Keratinocyte (primary cell): ENCODE results near the gene ERGIC1. TPM values are rescaled to one million over a fixed set of nuclear protein-coding genes. Genes with fewer than 3 reads are reported as not detected.

Experiments
- DNase-seq: peaks from one replicate; pipeline ENCODE4 v3.0.0-alpha.2; 2011; ENCODE audit warnings: low read depth, missing footprints, low spot score
- FAIRE-seq: peaks from 2 replicates; lab custom pipeline; 2011; peaks lifted over from hg19 to GRCh38; lab: Jason Lieb, UNC
- H2AFZ ChIP-seq: 2 replicates; pipeline ENCODE4 v1.6.0; 2012; ENCODE audit warnings: low read length, control low read depth, inconsistent platforms; ENCODE audit not compliant: control insufficient read depth
- H3K27ac ChIP-seq: 2 replicates; pipeline ENCODE4 v1.5.1; 2011; ENCODE audit warnings: low read length; ENCODE audit not compliant: control insufficient read depth, insufficient read depth
- H3K27me3 ChIP-seq: 3 replicates; pipeline ENCODE4 v1.6.0; 2011; ENCODE audit warnings: low read length; ENCODE audit not compliant: control insufficient read depth, insufficient read depth; ENCODE audit errors: extremely low read depth
- H3K36me3 ChIP-seq, 2 experiments: 2 replicates in 1 of 2; 3 replicates in 1 of 2; pipeline ENCODE4 v1.5.1; 2011; ENCODE audit warnings: low read length in 2 of 2, mild to moderate bottlenecking in 1 of 2; ENCODE audit not compliant: control insufficient read depth in 2 of 2, insufficient read depth in 2 of 2; ENCODE audit errors: extremely low read depth in 1 of 2
- H3K4me1 ChIP-seq: 3 replicates; pipeline ENCODE4 v1.5.1; 2011; ENCODE audit warnings: low read length; ENCODE audit not compliant: control insufficient read depth, insufficient read depth; ENCODE audit errors: extremely low read depth
- H3K4me2 ChIP-seq: 3 replicates; pipeline ENCODE4 v1.6.0; 2011; ENCODE audit warnings: low read depth, low read length; ENCODE audit not compliant: control insufficient read depth, insufficient read depth; ENCODE audit errors: extremely low read depth
- H3K4me3 ChIP-seq, 3 experiments: fragments of 200-600 bp in 1 of 3; sonication (generic) in 1 of 3; 2 replicates in 2 of 3; 3 replicates in 1 of 3; pipeline ENCODE4 v1.5.1; 2011 to 2016; ENCODE audit warnings: low read length in 3 of 3, mild to moderate bottlenecking in 3 of 3, control low read depth in 2 of 3, inconsistent platforms in 1 of 3, low read depth in 1 of 3, mixed read lengths in 1 of 3, mixed run types in 1 of 3, moderate library complexity in 1 of 3; ENCODE audit not compliant: control insufficient read depth in 2 of 3, insufficient read depth in 2 of 3; ENCODE audit errors: extremely low read depth in 1 of 3
- H3K79me2 ChIP-seq: 2 replicates; pipeline ENCODE4 v1.6.0; 2012; ENCODE audit warnings: low read length; ENCODE audit not compliant: control insufficient read depth, insufficient read depth
- H3K9ac ChIP-seq: 3 replicates; pipeline ENCODE4 v1.6.0; 2011; ENCODE audit warnings: low read length; ENCODE audit not compliant: control insufficient read depth, insufficient read depth; ENCODE audit errors: extremely low read depth
- H3K9me1 ChIP-seq: 3 replicates; pipeline ENCODE4 v1.6.0; 2011; ENCODE audit warnings: low read length; ENCODE audit not compliant: control insufficient read depth, insufficient read depth; ENCODE audit errors: extremely low read depth
- H3K9me3 ChIP-seq: 2 replicates; pipeline ENCODE4 v1.5.1; 2012; ENCODE audit warnings: low read depth, low read length; ENCODE audit not compliant: control insufficient read depth
- H4K20me1 ChIP-seq: 3 replicates; pipeline ENCODE4 v1.6.0; 2011; ENCODE audit warnings: low read length; ENCODE audit not compliant: control insufficient read depth, insufficient read depth; ENCODE audit errors: extremely low read depth
- CTCF ChIP-seq, 3 experiments: IDR thresholded peaks in 1 of 3; conservative IDR thresholded peaks in 1 of 3; optimal IDR thresholded peaks in 1 of 3; 2 replicates in 2 of 3; 3 replicates in 1 of 3; pipeline versions ENCODE3 to v1.5.1; 2011; ENCODE audit warnings: low read length in 3 of 3, mild to moderate bottlenecking in 3 of 3, moderate library complexity in 2 of 3, control low read depth in 1 of 3, inconsistent platforms in 1 of 3; ENCODE audit not compliant: insufficient read depth in 2 of 3; ENCODE audit errors: extremely low read depth in 1 of 3
- EZH2 ChIP-seq: IDR thresholded peaks from one replicate; pipeline ENCODE4 v1.6.1; 2012; ENCODE audit warnings: inconsistent platforms, mild to moderate bottlenecking, low read length, moderate library complexity
- dilution Hi-C: fragments of 300-500 bp; cut with MboI; formaldehyde crosslinking; loops from one replicate; pipeline ENCODE4 v1.7.0; 2020; ENCODE audit warnings: low sequenced_read_pairs; ENCODE audit not compliant: extremely low pct_ligation_motif_present
- polyA plus RNA-seq, 5 experiments: library from polyadenylated mRNA; depleted of rRNA in 3 of 5; stranded (reverse) in 3 of 5; stranded (forward) in 1 of 5; unstranded in 1 of 5; fragments of >200 nt; gene quantifications; 1 replicate in 1 of 5; 2 replicates in 3 of 5; 3 replicates in 1 of 5; pipeline versions ENCODE4 v1.2.1 to v1.2.3, GENCODE V29; 2011 to 2012; ENCODE audit warnings: missing spikeins in 2 of 5, low read depth in 1 of 5, low replicate concordance in 1 of 5

ERGIC1 gene
- polyA plus RNA-seq, 1 donor (not counting 4 experiments of a cell fraction or from before 2014, with no cell fraction given): 93.4 TPM

GRCh38 chr5:172981931-172982330 is 147.9 kb downstream of the ERGIC1 start:
- dilution Hi-C loops: no loop called here
- Histone ChIP-seq H3K9me1 (no peaks in the 10 kb centered on the region), H3K4me2 (no peak overlapping the region), H3K9ac (no peak overlapping the region), H2AFZ (no peak overlapping the region), H3K27me3 (no peaks in the 10 kb centered on the region), H3K4me1 (peaks cover 7% of the 10 kb centered on the region), H3K9me3 (no peaks in the 10 kb centered on the region), H3K27ac (no peak overlapping the region), H3K36me3 (peaks cover 0 to 2% of the 10 kb centered on the region in 2 experiments), H3K79me2 (peaks cover 25% of the 10 kb centered on the region), H3K4me3 (no peak overlapping the region), H4K20me1 (no peaks in the 10 kb centered on the region)
- no peak for FAIRE-seq
- no peak for TF ChIP-seq EZH2
- TF ChIP-seq CTCF (optimal IDR thresholded peaks at IDR 0.05 in 1 of 3, IDR thresholded peaks at IDR 0.05 in 1 of 3, conservative IDR thresholded peaks at IDR 0.05 in 1 of 3; ENCODE audit: extremely low read depth in 1 of 3, insufficient read depth in 2 of 3, low read length in 3 of 3): no peak
- DNase-seq: no peak

GRCh38 chr5:172983542-172984243 is 149.6 kb downstream of the ERGIC1 start, which contains the start of gene ATP6V0E1:
ATP6V0E1 (plus strand) TSS chr5:172983771; CDS start chr5:172983861, 90 bp downstream.
- dilution Hi-C loops: no loop called here
- FAIRE-seq: no peak

More at GRCh38 chr5:172983542-172984243, 149.6 kb downstream of the ERGIC1 start, which contains the start of gene ATP6V0E1:
- H3K27me3 ChIP-seq: no peaks in the 10 kb centered on the region
- TF ChIP-seq CTCF (optimal IDR thresholded peaks at IDR 0.05 in 1 of 3, IDR thresholded peaks at IDR 0.05 in 1 of 3, conservative IDR thresholded peaks at IDR 0.05 in 1 of 3; ENCODE audit: extremely low read depth in 1 of 3, insufficient read depth in 2 of 3, low read length in 3 of 3) (no peak), EZH2 (no peak)
- peak within 1 kb of the TSS; percentile 87 for H3K4me2 ChIP-seq
- H4K20me1 ChIP-seq: no peaks in the 10 kb centered on the region
- H3K9me1 ChIP-seq: no peaks in the 10 kb centered on the region
- H3K4me1 ChIP-seq: peaks cover 7% of the 10 kb centered on the region
- H3K36me3 ChIP-seq: peaks cover 1 to 2% of the 10 kb centered on the region in 2 experiments
- H2AFZ ChIP-seq: peak within 1 kb of the TSS; percentile 95
- no peaks in the 10 kb centered on the region for H3K9me3 ChIP-seq
- DNase-seq: peak; percentile 69
- peaks cover 41% of the 10 kb centered on the region for H3K79me2 ChIP-seq
- H3K27ac ChIP-seq: peak within 1 kb of the TSS; percentile 97
- H3K9ac ChIP-seq: peak within 1 kb of the TSS; percentile 99
- H3K4me3 ChIP-seq: peak within 1 kb of the TSS; percentile 86 to 95 (median 93)
